RWPE1 (cell line): ENCODE measurements around the gene SARM1.

ENCODE experiments used
- CTCF ChIA-PET: fragments of 350-600 bp; sonication (Branson Sonifier 250); formaldehyde crosslinking; extraction: SDS; loops from one replicate; lab custom pipeline; 2021; lab: Yijun Ruan, JAX
- POLR2A ChIA-PET: fragments of 400-600 bp; formaldehyde crosslinking; extraction: SDS; loops from one replicate; lab custom pipeline; 2020; ENCODE audit warnings: antibody characterized with exemption; ENCODE audit not compliant: low non-redundant PET; lab: Yijun Ruan, JAX
- DNase-seq: peaks from one replicate; pipeline ENCODE4 v3.0.0; 2012; ENCODE audit warnings: low spot score
- H3K27ac ChIP-seq: fragments of 450-650 bp; 2 replicates; pipeline ENCODE4 v1.5.1; 2017
- CTCF ChIP-seq: fragments of 450-650 bp; conservative IDR thresholded peaks from 2 replicates; pipeline ENCODE4 v1.5.1; 2017; ENCODE audit warnings: low read depth, mild to moderate bottlenecking

SARM1 gene

GRCh38 chr17:28372945-28373274 is 1.4 kb downstream of the SARM1 start:
- no peak overlapping the region; the same call in 1 of the 2 replicates for H3K27ac ChIP-seq
- no peak for DNase-seq
- TF ChIP-seq CTCF: no peak
- CTCF ChIA-PET: interaction anchor here (0.6 kb wide), 1 partner anchor 91 kb away, joined by 8 read pairs; no protein-coding TSS in a partner anchor
- POLR2A ChIA-PET: no interaction called here

- peak; percentile 90 for DNase-seq
- ChIA-PET POLR2A (no interaction called here), CTCF (interaction anchor here (0.5 to 0.9 kb wide), 5 partner anchors 10 to 147 kb away, joined by 3 to 5 read pairs (median 3); partner anchors contain the start of gene VTN)
- peak overlapping the region; percentile 80 for H3K27ac ChIP-seq
- no peak for TF ChIP-seq CTCF
Measured at GRCh38 chr17:28379814-28380801, 8.6 kb downstream of the SARM1 start.

- ChIA-PET CTCF (interaction anchor here (0.6 kb wide), 2 partner anchors 29 to 154 kb away, joined by 3 to 4 read pairs; no protein-coding TSS in a partner anchor), POLR2A (no interaction called here)
- no peak for DNase-seq
- no peak for TF ChIP-seq CTCF
- peak overlapping the region; percentile 80 for H3K27ac ChIP-seq
Measured at GRCh38 chr17:28381141-28381825, 9.8 kb downstream of the SARM1 start.

GRCh38 chr17:28384281-28385036 is 13.0 kb downstream of the SARM1 start:
- ChIA-PET POLR2A (no interaction called here), CTCF (interaction anchor here (1.2 kb wide), 1 partner anchor 33 kb away, joined by 4 read pairs; no protein-coding TSS in a partner anchor)
- DNase-seq: no peak
- peak overlapping the region; percentile 40 for H3K27ac ChIP-seq
- TF ChIP-seq CTCF: no peak

- ChIA-PET POLR2A (no interaction called here), CTCF (no interaction called here)
- no peak for TF ChIP-seq CTCF
- H3K27ac ChIP-seq: no peak overlapping the region
- DNase-seq: no peak
Measured at GRCh38 chr17:28385037-28385400, 13.5 kb downstream of the SARM1 start.

GRCh38 chr17:28385406-28385805 is 13.9 kb downstream of the SARM1 start:
- ChIA-PET CTCF (no interaction called here), POLR2A (no interaction called here)
- no peak overlapping the region for H3K27ac ChIP-seq
- DNase-seq: no peak
- TF ChIP-seq CTCF: no peak
